Diencephalon (tissue), 1 donor: ENCODE data around the gene EEFSEC. TPM values are rescaled to one million over a fixed set of nuclear protein-coding genes. Genes with fewer than 3 reads are reported as not detected.

Experiments used
- small RNA-seq: library from RNA; depleted of rRNA; stranded (forward); fragments of <200 nt; gene quantifications from one replicate; pipeline ENCODE3, GENCODE V24; 2014
- total RNA-seq: library from RNA; depleted of rRNA; stranded (reverse); fragments of >200 nt; gene quantifications from one replicate; pipeline ENCODE4 v1.2.3, GENCODE V29; 2014

Gene EEFSEC
- total RNA-seq: 8.1 TPM

GRCh38 chr3:128153156-128154041 is at the start of gene EEFSEC:
EEFSEC (plus strand) TSS chr3:128153481; CDS start chr3:128153508, 27 bp downstream.

GRCh38 chr3:128123538-128124368 is 29.5 kb upstream of the EEFSEC start, which contains the start of gene RUVBL1:
RUVBL1 (minus strand) TSS chr3:128123812; CDS start chr3:128123724, 88 bp downstream.

Small RNA genes within 50 kb of the gene (small RNA-seq; reads per million reads assigned to genes)
- not detected for gene RNU6-823P

Other genes with a start within 250 kb of the EEFSEC start
- 1.8 TPM for gene KBTBD12, start 238.2 kb upstream of the EEFSEC start, total RNA-seq
- 95.7 TPM for gene SEC61A1, start 101.0 kb upstream of the EEFSEC start, total RNA-seq
- 53.3 TPM for gene RUVBL1, start 29.7 kb upstream of the EEFSEC start, total RNA-seq